ENCODE data around the gene TBCC.

The TBCC gene, protein sequence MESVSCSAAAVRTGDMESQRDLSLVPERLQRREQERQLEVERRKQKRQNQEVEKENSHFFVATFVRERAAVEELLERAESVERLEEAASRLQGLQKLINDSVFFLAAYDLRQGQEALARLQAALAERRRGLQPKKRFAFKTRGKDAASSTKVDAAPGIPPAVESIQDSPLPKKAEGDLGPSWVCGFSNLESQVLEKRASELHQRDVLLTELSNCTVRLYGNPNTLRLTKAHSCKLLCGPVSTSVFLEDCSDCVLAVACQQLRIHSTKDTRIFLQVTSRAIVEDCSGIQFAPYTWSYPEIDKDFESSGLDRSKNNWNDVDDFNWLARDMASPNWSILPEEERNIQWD

DNA sequence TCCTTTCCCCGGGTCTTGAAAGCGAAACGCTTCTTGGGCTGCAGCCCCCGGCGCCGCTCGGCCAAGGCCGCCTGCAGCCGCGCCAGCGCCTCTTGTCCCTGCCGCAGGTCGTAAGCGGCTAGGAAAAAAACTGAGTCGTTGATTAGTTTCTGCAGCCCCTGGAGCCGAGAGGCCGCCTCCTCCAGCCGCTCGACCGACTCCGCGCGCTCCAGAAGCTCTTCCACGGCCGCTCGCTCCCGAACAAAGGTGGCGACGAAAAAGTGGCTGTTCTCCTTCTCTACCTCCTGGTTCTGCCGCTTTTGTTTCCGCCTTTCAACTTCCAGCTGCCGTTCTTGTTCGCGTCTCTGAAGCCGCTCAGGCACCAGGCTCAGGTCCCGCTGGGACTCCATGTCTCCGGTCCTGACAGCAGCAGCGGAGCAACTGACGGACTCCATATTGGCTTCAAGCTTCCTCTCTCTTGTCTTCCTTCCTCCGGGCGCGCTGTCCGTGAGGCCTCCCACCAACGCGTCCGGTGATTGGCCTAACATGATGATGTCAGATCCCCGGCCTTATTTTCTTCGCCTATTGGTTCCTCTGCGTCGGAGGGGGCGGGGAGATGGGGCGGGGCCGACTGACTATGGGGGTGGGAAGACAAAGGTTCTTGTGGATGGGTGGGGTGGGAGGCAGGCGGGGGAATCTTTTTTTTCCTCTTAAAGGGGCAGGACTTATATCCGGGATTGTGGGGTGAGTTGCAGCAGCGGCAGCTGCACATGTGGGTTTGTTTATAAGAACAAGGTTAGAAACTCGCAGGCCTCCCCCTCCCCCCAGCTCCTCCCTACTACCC lies at the start of gene TBCC:
TSS of gene TBCC (minus strand) at position 464 of the 823 bp plus-strand sequence. CDS start at position 434, 30 bp downstream.
- H3K4me3 ChIP-seq (ENCODE audit: low read depth, low read length) = peak within 1 kb of the TSS; percentile 98
- peak; percentile 97 for DNase-seq (ENCODE audit: low read depth)
- in situ Hi-C loops (cut with HindIII; ENCODE audit: low sequenced_read_pairs) = no loop called here
- TF ChIP-seq, protein P1, sequence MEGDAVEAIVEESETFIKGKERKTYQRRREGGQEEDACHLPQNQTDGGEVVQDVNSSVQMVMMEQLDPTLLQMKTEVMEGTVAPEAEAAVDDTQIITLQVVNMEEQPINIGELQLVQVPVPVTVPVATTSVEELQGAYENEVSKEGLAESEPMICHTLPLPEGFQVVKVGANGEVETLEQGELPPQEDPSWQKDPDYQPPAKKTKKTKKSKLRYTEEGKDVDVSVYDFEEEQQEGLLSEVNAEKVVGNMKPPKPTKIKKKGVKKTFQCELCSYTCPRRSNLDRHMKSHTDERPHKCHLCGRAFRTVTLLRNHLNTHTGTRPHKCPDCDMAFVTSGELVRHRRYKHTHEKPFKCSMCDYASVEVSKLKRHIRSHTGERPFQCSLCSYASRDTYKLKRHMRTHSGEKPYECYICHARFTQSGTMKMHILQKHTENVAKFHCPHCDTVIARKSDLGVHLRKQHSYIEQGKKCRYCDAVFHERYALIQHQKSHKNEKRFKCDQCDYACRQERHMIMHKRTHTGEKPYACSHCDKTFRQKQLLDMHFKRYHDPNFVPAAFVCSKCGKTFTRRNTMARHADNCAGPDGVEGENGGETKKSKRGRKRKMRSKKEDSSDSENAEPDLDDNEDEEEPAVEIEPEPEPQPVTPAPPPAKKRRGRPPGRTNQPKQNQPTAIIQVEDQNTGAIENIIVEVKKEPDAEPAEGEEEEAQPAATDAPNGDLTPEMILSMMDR (IDR thresholded peaks at IDR 0.05; ENCODE audit: low read depth, low read length, missing control alignments) = no peak

DNA sequence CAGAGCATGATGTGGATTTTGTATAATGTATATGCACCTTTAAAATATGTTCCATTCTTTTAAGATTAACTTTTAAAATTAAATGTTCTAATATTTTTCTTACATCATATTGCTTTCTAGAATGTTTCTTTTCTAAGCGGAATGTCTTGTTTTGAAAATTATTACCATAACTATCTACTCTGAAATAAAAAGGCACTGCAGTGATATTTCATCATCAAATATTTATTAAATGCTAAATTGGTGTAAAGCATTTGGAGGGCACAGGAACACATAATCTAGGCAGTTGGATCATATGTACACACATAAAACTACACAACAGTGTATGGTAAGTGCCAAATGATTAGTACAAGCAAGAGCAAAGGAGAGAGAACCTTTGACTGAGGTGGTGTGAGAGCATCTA lies 49.7 kb upstream of the TBCC start:
- TF ChIP-seq, protein P1 (IDR thresholded peaks at IDR 0.05; ENCODE audit: low read depth, low read length, missing control alignments) = no peak
- no peak overlapping the region for H3K4me3 ChIP-seq (ENCODE audit: low read depth, low read length)
- no peak for DNase-seq (ENCODE audit: low read depth)
- in situ Hi-C loops (cut with HindIII; ENCODE audit: low sequenced_read_pairs) = no loop called here

DNA sequence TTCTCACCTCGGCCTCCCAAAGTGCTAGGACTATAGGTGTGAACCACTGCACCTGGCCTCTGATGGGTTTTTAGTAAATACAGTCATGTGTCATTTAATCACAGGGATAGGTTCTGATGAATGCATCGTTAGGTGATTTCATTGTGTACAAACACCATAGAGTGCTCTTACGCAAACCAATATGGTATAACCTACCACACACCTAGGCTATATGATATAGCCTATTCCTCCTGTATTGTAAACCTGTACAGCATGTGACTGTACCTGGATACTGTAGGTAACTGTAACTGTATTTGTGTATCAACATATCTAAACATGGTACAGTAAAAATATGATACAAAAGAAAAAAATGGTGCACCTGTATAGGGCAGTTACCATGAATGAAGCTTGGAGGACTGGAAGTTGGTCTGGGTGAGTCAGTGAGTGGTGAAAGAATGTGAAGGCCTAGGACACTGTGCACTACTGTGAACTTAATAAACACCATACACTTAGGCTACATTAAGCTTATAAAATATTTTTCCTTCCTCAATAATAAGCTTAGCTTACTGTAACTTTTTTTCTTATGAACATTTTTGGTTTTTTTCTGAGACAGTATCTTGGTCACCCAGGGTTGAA lies 45.9 kb upstream of the TBCC start:
- in situ Hi-C loops (cut with HindIII; ENCODE audit: low sequenced_read_pairs) = no loop called here
- TF ChIP-seq, protein P1 (IDR thresholded peaks at IDR 0.05; ENCODE audit: low read depth, low read length, missing control alignments) = no peak
- no peak overlapping the region for H3K4me3 ChIP-seq (ENCODE audit: low read depth, low read length)
- DNase-seq (ENCODE audit: low read depth) = no peak

DNA sequence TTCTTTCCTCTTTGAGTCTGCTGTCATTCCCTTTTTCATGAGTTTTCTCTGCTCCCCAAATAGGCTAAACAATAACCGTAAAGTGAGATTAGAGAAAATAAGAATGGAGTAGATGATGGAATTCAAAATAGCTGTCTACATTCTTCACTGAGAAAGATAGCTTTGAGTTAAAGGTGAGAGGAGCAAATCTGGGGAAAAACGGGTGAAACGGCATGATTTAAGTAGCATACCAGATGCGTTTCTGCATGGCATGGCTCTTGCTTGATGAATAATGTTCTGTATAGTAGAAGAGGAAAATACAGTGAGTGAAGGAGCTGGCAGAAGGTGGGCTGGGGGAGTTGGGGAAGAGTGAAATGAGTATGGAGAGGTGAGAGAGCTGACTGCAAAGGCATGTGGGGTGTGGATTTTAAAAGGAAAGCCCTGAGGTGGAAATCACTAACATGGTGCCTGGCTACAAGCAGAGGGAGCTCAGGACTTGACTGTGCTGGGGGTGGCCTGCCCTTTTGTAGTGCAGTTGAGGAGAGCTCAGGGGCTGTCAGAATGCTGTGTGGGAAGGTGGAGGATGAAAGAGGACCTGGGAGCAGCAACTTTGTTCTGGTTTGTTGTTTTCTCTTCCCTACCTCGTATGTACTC lies 44.8 kb upstream of the TBCC start:
- in situ Hi-C loops (cut with HindIII; ENCODE audit: low sequenced_read_pairs) = no loop called here
- TF ChIP-seq, protein P1 (IDR thresholded peaks at IDR 0.05; ENCODE audit: low read depth, low read length, missing control alignments) = no peak
- no peak for DNase-seq (ENCODE audit: low read depth)
- no peak overlapping the region for H3K4me3 ChIP-seq (ENCODE audit: low read depth, low read length)

DNA sequence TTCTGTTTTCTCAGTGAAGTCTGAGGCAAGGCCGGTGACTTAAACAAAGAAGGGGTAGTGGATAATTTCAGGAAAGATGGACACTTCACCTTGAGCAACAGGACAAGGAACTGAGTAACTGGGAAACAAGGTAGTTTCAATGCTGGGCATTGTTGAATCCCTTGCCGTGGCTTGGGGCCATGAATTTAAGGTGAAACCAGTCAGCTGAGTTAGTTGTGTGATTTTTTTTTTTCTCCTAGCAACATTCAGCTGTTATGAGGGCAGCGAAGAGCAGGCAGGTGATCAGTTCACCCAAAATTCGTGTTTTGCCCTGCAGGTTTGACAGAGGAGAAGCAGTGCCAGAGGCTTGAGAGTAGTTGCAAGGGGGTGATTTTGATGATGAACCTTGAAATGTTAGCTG lies 42.8 kb upstream of the TBCC start:
- H3K4me3 ChIP-seq (ENCODE audit: low read depth, low read length) = no peak overlapping the region
- TF ChIP-seq, protein P1 (IDR thresholded peaks at IDR 0.05; ENCODE audit: low read depth, low read length, missing control alignments) = no peak
- in situ Hi-C loops (cut with HindIII; ENCODE audit: low sequenced_read_pairs) = no loop called here
- no peak for DNase-seq (ENCODE audit: low read depth)

DNA sequence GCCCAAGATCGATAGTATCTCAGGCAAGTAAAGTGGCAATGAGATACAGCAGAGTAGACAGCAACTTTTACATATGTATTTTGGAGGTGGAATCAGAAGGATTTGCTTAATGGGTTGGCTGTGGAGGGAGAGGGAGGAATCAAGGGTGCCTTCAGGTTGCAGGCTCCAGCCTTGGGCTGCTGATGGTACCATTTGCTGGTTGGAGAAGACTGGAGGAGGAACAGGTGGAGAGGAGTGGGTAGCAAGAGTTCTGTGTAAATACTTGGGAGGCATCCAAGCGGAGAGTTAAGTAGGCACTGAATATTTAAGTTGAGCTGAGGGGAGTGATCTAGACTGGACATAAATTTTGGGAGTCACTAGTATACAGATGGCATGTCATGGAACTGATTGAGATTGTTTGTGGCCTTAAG lies 41.2 kb upstream of the TBCC start:
- TF ChIP-seq, protein P1 (IDR thresholded peaks at IDR 0.05; ENCODE audit: low read depth, low read length, missing control alignments) = no peak
- in situ Hi-C loops (cut with HindIII; ENCODE audit: low sequenced_read_pairs) = no loop called here
- no peak overlapping the region for H3K4me3 ChIP-seq (ENCODE audit: low read depth, low read length)
- DNase-seq (ENCODE audit: low read depth) = no peak
